PC-9 (cell line): ENCODE measurements around the gene OSBPL8.

Experiments
- CTCF ChIP-seq: fragments of 200-600 bp; sonication (generic); conservative IDR thresholded peaks from 2 replicates; pipeline ENCODE4 v1.6.1; 2017; ENCODE audit warnings: mixed run types, antibody characterized with exemption, mild to moderate bottlenecking, moderate library complexity
- EZH2 ChIP-seq: fragments of 200-600 bp; sonication (generic); IDR thresholded peaks from 2 replicates; pipeline ENCODE4 v1.8.0; 2017; ENCODE audit warnings: antibody characterized with exemption, low read depth

- TF ChIP-seq CTCF = no peak
- TF ChIP-seq EZH2 = no peak
These were observed 256.2 kb downstream of the OSBPL8 start for GRCh38 chr12:76303365-76303764.
